ENCODE results near the gene EDDM3A.

EDDM3A gene

GRCh38 chr14:20789230-20789813 lies 43.6 kb downstream of the EDDM3A start:
- DNase-seq (ENCODE audit: low read depth), result no peak

- no peak for DNase-seq (ENCODE audit: low read depth)
These were observed 44.9 kb downstream of the EDDM3A start for GRCh38 chr14:20790464-20791116.

GRCh38 chr14:20791187-20791586 lies 45.5 kb downstream of the EDDM3A start:
- no peak for DNase-seq (ENCODE audit: low read depth)

- no peak for DNase-seq (ENCODE audit: low read depth)
These were observed 45.9 kb downstream of the EDDM3A start for GRCh38 chr14:20791597-20791996.

GRCh38 chr14:20792556-20792955 lies 46.9 kb downstream of the EDDM3A start:
- DNase-seq (ENCODE audit: low read depth), result no peak

GRCh38 chr14:20794644-20795369 lies 49.1 kb downstream of the EDDM3A start:
- no peak for DNase-seq (ENCODE audit: low read depth)

- DNase-seq (ENCODE audit: low read depth), result no peak
These were observed 51.5 kb downstream of the EDDM3A start for GRCh38 chr14:20797164-20797563.
